ENCODE results near the gene WNT6. TPM values are rescaled to one million over a fixed set of nuclear protein-coding genes. Genes with fewer than 3 reads are reported as not detected.

Gene WNT6
- not detected in 3 replicates for total RNA-seq
- long read RNA-seq = 0 reads

DNA sequence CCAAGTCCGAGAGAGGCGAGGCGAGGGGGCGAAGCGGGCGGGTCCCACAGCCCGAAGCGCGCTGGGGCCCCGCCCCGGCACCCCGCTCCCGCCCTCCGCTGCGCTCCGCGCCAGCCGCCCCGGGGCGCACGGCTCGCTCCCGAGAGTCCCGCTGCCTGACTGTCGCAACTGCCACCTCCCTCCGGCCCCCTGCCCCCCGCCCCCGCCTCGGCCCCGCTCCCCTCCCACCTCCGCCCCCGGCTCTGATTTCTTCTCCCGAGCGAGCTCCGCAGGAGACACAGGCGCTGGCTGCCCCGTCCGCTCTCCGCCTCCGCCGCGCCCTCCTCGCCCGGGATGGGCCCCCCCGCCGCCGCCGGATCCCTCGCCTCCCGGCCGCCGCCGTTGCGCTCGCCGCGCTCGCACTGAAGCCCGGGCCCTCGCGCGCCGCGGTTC lies at the start of gene WNT6:
TSS of gene WNT6 (plus strand) at position 250 of the 432 bp plus-strand sequence. CDS start 233 bp downstream, outside the sequence.
- TF ChIP-seq, protein P1, sequence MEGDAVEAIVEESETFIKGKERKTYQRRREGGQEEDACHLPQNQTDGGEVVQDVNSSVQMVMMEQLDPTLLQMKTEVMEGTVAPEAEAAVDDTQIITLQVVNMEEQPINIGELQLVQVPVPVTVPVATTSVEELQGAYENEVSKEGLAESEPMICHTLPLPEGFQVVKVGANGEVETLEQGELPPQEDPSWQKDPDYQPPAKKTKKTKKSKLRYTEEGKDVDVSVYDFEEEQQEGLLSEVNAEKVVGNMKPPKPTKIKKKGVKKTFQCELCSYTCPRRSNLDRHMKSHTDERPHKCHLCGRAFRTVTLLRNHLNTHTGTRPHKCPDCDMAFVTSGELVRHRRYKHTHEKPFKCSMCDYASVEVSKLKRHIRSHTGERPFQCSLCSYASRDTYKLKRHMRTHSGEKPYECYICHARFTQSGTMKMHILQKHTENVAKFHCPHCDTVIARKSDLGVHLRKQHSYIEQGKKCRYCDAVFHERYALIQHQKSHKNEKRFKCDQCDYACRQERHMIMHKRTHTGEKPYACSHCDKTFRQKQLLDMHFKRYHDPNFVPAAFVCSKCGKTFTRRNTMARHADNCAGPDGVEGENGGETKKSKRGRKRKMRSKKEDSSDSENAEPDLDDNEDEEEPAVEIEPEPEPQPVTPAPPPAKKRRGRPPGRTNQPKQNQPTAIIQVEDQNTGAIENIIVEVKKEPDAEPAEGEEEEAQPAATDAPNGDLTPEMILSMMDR (IDR thresholded peaks at IDR 0.05) = no peak
- DNase-seq (ENCODE audit: low spot score) = peak; percentile 44
- peaks cover 24% of the 10 kb centered on the region for H3K4me1 Mint-ChIP-seq (ENCODE audit: low read depth)
- H3K27me3 Mint-ChIP-seq (ENCODE audit: low read depth) = peaks cover 62% of the 10 kb centered on the region
- peak within 1 kb of the TSS; percentile 67 for H3K4me3 Mint-ChIP-seq (ENCODE audit: unreplicated experiment)
- no peaks in the 10 kb centered on the region for H3K9me3 Mint-ChIP-seq (ENCODE audit: low read depth)
- H3K36me3 Mint-ChIP-seq (ENCODE audit: low read depth) = peaks cover 1% of the 10 kb centered on the region
- no peak within 1 kb of the TSS for H3K27ac Mint-ChIP-seq (ENCODE audit: unreplicated experiment)

DNA sequence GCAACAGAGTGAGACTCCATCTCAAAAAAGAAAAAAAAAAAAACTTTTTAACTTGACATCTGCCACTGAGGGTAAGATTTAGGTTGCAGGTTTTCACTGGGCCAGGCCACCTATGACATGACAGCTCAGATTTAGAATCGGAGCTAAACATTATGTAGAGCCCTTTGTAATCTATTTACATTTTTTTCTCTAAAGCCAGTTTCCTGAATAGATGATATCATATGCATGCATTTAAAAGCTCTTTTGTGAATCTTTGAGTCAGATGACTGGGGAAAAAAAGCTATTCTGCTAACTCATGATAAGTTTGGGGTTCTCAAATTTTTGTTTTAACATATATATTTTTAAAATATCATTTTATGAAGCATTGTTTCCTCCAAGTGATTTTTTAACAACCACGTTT lies 49.3 kb upstream of the WNT6 start:
- Mint-ChIP-seq H3K36me3 (ENCODE audit: low read depth) (peaks cover 11% of the 10 kb centered on the region), H3K9me3 (ENCODE audit: low read depth) (peaks cover under 1% of the 10 kb centered on the region), H3K27me3 (ENCODE audit: low read depth) (no peaks in the 10 kb centered on the region), H3K4me3 (ENCODE audit: unreplicated experiment) (no peak overlapping the region), H3K27ac (ENCODE audit: unreplicated experiment) (no peak overlapping the region), H3K4me1 (ENCODE audit: low read depth) (peaks cover 20% of the 10 kb centered on the region)
- TF ChIP-seq, protein P1 (IDR thresholded peaks at IDR 0.05) = no peak
- DNase-seq (ENCODE audit: low spot score) = no peak

DNA sequence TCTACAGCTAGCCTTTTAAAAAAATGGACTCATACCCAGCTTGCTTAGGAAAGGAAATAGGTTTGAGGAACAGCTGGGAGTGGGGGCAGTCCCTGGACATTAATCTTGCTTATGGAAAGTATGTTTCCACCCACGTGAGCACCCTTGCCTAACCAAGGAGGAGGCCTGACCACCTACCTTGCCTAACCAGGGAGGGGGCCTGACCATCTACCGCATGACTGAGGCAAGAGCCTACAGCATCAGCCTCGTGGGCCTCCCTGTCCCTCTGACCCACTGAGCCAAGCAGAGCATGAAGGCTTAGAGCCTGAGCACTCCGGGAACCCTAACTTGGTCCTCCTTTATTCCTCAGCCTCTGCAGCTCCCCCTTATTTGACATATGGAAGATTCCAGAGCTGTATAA lies 48.2 kb upstream of the WNT6 start:
- no peaks in the 10 kb centered on the region for H3K27me3 Mint-ChIP-seq (ENCODE audit: low read depth)
- no peak overlapping the region for H3K4me3 Mint-ChIP-seq (ENCODE audit: unreplicated experiment)
- TF ChIP-seq, protein P1 (IDR thresholded peaks at IDR 0.05) = no peak
- no peaks in the 10 kb centered on the region for H3K9me3 Mint-ChIP-seq (ENCODE audit: low read depth)
- no peak for DNase-seq (ENCODE audit: low spot score)
- peaks cover 8% of the 10 kb centered on the region for H3K4me1 Mint-ChIP-seq (ENCODE audit: low read depth)
- H3K36me3 Mint-ChIP-seq (ENCODE audit: low read depth) = peaks cover 12% of the 10 kb centered on the region
- no peak overlapping the region for H3K27ac Mint-ChIP-seq (ENCODE audit: unreplicated experiment)

DNA sequence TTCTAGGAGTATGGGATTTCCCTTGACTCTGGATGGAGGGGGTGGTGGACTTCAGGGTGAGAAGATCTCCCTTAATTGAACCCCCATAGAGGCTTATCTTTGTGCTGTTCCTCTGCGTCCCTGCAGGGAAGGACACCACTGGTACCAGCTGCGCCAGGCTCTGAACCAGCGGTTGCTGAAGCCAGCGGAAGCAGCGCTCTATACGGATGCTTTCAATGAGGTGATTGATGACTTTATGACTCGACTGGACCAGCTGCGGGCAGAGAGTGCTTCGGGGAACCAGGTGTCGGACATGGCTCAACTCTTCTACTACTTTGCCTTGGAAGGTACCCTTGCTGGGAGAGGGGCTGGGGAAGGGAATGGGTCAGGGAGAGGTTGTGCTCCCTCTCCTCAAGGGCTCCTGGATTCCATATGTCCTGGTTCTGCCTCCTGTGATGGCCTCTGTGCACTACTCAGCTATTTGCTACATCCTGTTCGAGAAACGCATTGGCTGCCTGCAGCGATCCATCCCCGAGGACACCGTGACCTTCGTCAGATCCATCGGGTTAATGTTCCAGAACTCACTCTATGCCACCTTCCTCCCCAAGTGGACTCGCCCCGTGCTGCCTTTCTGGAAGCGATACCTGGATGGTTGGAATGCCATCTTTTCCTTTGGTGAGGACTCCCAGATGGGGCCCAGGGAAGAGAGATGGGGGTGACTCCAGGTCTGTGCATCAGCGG lies 47.3 kb upstream of the WNT6 start:
- DNase-seq (ENCODE audit: low spot score) = no peak
- TF ChIP-seq, protein P1 (IDR thresholded peaks at IDR 0.05) = no peak
- Mint-ChIP-seq H3K36me3 (ENCODE audit: low read depth) (peaks cover 17% of the 10 kb centered on the region), H3K4me1 (ENCODE audit: low read depth) (peaks cover 2% of the 10 kb centered on the region), H3K27me3 (ENCODE audit: low read depth) (no peaks in the 10 kb centered on the region), H3K27ac (ENCODE audit: unreplicated experiment) (no peak overlapping the region), H3K9me3 (ENCODE audit: low read depth) (no peaks in the 10 kb centered on the region), H3K4me3 (ENCODE audit: unreplicated experiment) (no peak overlapping the region)

DNA sequence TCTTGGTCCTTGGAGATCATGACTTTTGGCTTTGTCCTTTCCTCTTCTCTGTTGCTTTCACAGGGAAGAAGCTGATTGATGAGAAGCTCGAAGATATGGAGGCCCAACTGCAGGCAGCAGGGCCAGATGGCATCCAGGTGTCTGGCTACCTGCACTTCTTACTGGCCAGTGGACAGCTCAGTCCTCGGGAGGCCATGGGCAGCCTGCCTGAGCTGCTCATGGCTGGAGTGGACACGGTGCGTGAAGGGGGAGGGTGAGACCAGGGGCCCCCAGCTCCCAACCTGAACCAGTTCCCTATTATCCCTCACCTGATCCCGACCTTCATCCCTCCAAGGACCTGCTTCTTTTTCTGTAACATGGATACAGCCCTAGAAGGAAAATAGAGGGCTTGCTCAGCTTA lies 46.7 kb upstream of the WNT6 start:
- peaks cover 18% of the 10 kb centered on the region for H3K36me3 Mint-ChIP-seq (ENCODE audit: low read depth)

More for the DNA sequence above, 46.7 kb upstream of the WNT6 start:
- no peak for DNase-seq (ENCODE audit: low spot score)
- H3K27me3 Mint-ChIP-seq (ENCODE audit: low read depth) = no peaks in the 10 kb centered on the region
- no peak overlapping the region for H3K27ac Mint-ChIP-seq (ENCODE audit: unreplicated experiment)
- H3K4me3 Mint-ChIP-seq (ENCODE audit: unreplicated experiment) = no peak overlapping the region
- TF ChIP-seq, protein P1 (IDR thresholded peaks at IDR 0.05) = no peak
- no peaks in the 10 kb centered on the region for H3K9me3 Mint-ChIP-seq (ENCODE audit: low read depth)
- no peaks in the 10 kb centered on the region for H3K4me1 Mint-ChIP-seq (ENCODE audit: low read depth)

Measured in chondrocyte (in vitro differentiated cells).